A673 (cell line): Measurements from ENCODE around the gene KCNT2. TPM values are rescaled to one million over a fixed set of nuclear protein-coding genes. Genes with fewer than 3 reads are reported as not detected.

Experiments used
- BruUV-seq: library from RNA; stranded (reverse); fragments of 400-500 nt; replicated peaks from 2 replicates; lab custom pipeline; 2021; lab: Mats Ljungman, UMichigan
- CTCF ChIA-PET: fragments of 300-600 bp; sonication (Branson Sonifier 250); formaldehyde crosslinking; loops from one replicate; lab custom pipeline; 2022; ENCODE audit warnings: antibody characterized with exemption; lab: Charles Lee
- POLR2A ChIA-PET: fragments of 300-600 bp; sonication (Branson Sonifier 250); formaldehyde crosslinking; loops from one replicate; lab custom pipeline; 2022; ENCODE audit warnings: antibody characterized with exemption; ENCODE audit not compliant: low non-redundant PET; lab: Charles Lee
- DNase-seq: peaks from one replicate; pipeline ENCODE4 v3.0.0-alpha.2; 2015; ENCODE audit warnings: low spot score
- H3K27ac ChIP-seq: fragments of 200-600 bp; sonication (generic); 2 replicates; pipeline ENCODE4 v1.5.1; 2016; ENCODE audit warnings: mixed run types, low read depth, mild to moderate bottlenecking, mixed read lengths, antibody characterized with exemption, low read length; ENCODE audit not compliant: poor library complexity, severe bottlenecking
- H3K27me3 ChIP-seq: fragments of 200-600 bp; sonication (generic); replicated peaks from 2 replicates; pipeline ENCODE4 v1.6.1; 2017; ENCODE audit warnings: mixed run types, low read depth, mild to moderate bottlenecking, mixed read lengths, antibody characterized with exemption, low read length; ENCODE audit not compliant: insufficient read depth, poor library complexity
- H3K36me3 ChIP-seq: fragments of 200-600 bp; sonication (generic); 2 replicates; pipeline ENCODE4 v1.6.1; 2016; ENCODE audit warnings: mixed run types, mild to moderate bottlenecking, mixed read lengths, antibody characterized with exemption, low read length; ENCODE audit not compliant: insufficient read depth, poor library complexity, severe bottlenecking
- H3K4me1 ChIP-seq: fragments of 200-600 bp; sonication (generic); 2 replicates; pipeline ENCODE4 v1.6.1; 2017; ENCODE audit warnings: mixed run types, mild to moderate bottlenecking, mixed read lengths, antibody characterized with exemption, low read length; ENCODE audit not compliant: insufficient read depth, poor library complexity, severe bottlenecking
- H3K4me3 ChIP-seq: fragments of 200-600 bp; sonication (generic); 2 replicates; pipeline ENCODE4 v1.5.1; 2016; ENCODE audit warnings: low read depth, mixed run types, mild to moderate bottlenecking, mixed read lengths, low read length; ENCODE audit not compliant: poor library complexity, severe bottlenecking
- H3K9me3 ChIP-seq: fragments of 200-600 bp; sonication (generic); 2 replicates; pipeline ENCODE4 v1.6.1; 2016; ENCODE audit warnings: mixed run types, low read depth, mild to moderate bottlenecking, mixed read lengths, antibody characterized with exemption, low read length; ENCODE audit not compliant: poor library complexity, severe bottlenecking
- EZH2 ChIP-seq: fragments of 200-600 bp; sonication (generic); IDR thresholded peaks from 2 replicates; pipeline ENCODE4 v1.6.1; 2017; ENCODE audit warnings: borderline replicate concordance, low read depth, mild to moderate bottlenecking, mixed read lengths, antibody characterized with exemption, low read length; ENCODE audit not compliant: poor library complexity, severe bottlenecking
- intact Hi-C: fragments of 100-400 bp; cut with micrococcal nuclease; formaldehyde crosslinking; loops from one replicate; pipeline ENCODE4 v1.10.0; 2022; ENCODE audit not compliant: unreplicated experiment
- total RNA-seq: library from RNA; stranded (reverse); gene quantifications from 2 replicates; pipeline ENCODE4 v1.2.3, GENCODE V29; 2021
- TF ChIP-seq, protein P1 (sequence below): fragments of 300-800, 200-600 bp; sonication (generic); conservative IDR thresholded peaks from 2 replicates; pipeline ENCODE4 v1.5.1; 2017; ENCODE audit warnings: low read depth, mild to moderate bottlenecking, antibody characterized with exemption, low read length, moderate library complexity, mixed read lengths

The KCNT2 gene
- total RNA-seq, 1 experiment from 2014 or later: 1.2 TPM

DNA sequence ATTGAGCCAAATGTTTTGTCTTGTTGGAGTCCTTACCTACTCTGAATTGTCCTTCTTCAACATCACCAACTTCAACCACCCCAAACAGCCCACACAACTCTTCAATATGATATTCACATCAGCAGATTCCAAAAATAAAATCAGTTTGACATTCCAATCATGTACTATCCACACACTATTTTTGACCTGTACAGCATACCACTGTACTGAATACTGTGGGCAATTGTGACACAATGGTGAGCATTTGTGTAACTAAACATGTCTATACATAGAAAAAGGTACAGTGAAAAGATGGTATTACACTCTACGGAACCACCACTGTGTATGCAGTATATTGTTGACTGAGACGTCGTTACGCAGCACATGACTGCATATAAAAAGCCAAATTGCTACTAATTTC is 223.1 kb downstream of the KCNT2 start:
- intact Hi-C loops: no loop called here
- TF ChIP-seq, protein P1, sequence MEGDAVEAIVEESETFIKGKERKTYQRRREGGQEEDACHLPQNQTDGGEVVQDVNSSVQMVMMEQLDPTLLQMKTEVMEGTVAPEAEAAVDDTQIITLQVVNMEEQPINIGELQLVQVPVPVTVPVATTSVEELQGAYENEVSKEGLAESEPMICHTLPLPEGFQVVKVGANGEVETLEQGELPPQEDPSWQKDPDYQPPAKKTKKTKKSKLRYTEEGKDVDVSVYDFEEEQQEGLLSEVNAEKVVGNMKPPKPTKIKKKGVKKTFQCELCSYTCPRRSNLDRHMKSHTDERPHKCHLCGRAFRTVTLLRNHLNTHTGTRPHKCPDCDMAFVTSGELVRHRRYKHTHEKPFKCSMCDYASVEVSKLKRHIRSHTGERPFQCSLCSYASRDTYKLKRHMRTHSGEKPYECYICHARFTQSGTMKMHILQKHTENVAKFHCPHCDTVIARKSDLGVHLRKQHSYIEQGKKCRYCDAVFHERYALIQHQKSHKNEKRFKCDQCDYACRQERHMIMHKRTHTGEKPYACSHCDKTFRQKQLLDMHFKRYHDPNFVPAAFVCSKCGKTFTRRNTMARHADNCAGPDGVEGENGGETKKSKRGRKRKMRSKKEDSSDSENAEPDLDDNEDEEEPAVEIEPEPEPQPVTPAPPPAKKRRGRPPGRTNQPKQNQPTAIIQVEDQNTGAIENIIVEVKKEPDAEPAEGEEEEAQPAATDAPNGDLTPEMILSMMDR: no peak
- no peak for TF ChIP-seq EZH2
- POLR2A ChIA-PET: no interaction called here
- CTCF ChIA-PET: no interaction called here
- BruUV-seq: no TSS peak
- DNase-seq: no peak
- Histone ChIP-seq H3K36me3 (no peaks in the 10 kb centered on the region), H3K27me3 (no peaks in the 10 kb centered on the region), H3K4me3 (no peak overlapping the region), H3K27ac (no peak overlapping the region), H3K4me1 (no peaks in the 10 kb centered on the region), H3K9me3 (no peaks in the 10 kb centered on the region)

DNA sequence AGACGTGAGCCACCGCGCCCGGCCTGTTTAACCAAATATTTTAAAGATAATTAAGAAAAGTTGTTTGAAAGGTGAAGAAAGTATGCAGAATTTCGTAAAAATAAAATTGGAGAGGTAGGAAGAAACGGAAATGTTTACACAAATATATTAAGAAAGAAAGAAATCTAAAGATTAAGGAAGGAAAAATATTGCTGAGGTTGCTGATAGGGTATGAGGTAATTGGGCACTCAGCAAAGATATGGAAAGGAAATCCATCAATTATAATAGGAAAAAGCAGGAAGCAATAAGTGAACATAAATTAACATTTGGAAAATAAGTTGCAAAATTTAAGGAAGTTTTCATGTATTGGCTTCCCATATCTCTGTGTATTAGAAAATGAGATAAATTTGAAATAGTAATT is 225.9 kb downstream of the KCNT2 start:
- no peaks in the 10 kb centered on the region for H3K36me3 ChIP-seq
- H3K4me3 ChIP-seq: no peak overlapping the region
- no peak overlapping the region for H3K27ac ChIP-seq
- no peak for DNase-seq
- no TSS peak for BruUV-seq
- TF ChIP-seq, protein P1: no peak
- no peak for TF ChIP-seq EZH2
- intact Hi-C loops: no loop called here
- no peaks in the 10 kb centered on the region for H3K9me3 ChIP-seq
- POLR2A ChIA-PET: no interaction called here
- CTCF ChIA-PET: no interaction called here
- H3K27me3 ChIP-seq: no peaks in the 10 kb centered on the region
- H3K4me1 ChIP-seq: no peaks in the 10 kb centered on the region

DNA sequence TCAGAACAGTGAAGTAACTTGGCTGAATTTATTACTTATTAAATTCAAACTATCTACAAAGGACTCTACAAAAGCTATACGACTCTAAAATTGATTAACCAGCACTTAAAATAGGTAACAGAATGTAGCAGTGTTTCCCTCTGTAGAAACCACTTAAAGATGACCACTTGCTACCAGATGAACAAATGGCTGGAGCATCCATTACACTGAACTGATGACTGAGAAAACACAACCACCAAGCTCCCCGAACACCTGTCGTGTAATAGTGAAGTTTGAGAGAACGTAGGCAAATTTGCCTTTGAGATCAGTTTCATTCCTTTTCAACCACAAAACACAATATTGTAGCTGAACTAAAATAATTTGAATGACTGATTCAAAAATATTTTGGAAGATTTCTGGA is 226.7 kb downstream of the KCNT2 start:
- no peak for DNase-seq
- Histone ChIP-seq H3K4me3 (no peak overlapping the region), H3K36me3 (no peaks in the 10 kb centered on the region), H3K4me1 (no peaks in the 10 kb centered on the region), H3K27ac (no peak overlapping the region), H3K27me3 (no peaks in the 10 kb centered on the region), H3K9me3 (no peaks in the 10 kb centered on the region)
- TF ChIP-seq, protein P1: no peak
- no peak for TF ChIP-seq EZH2
- no TSS peak for BruUV-seq
- ChIA-PET POLR2A (no interaction called here), CTCF (no interaction called here)
- intact Hi-C loops: no loop called here
